MM.1S (cell line): ENCODE data around the gene CUBN.

Experiments
- DNase-seq: peaks from one replicate; pipeline ENCODE4 v3.0.0-alpha.2; 2015
- H2AFZ ChIP-seq: fragments of 300-600 bp; sonication (generic); 2 replicates; pipeline ENCODE4 v1.6.0; 2016; ENCODE audit warnings: antibody characterized with exemption, low read length
- H3F3A ChIP-seq: fragments of 300-600 bp; sonication (generic); 2 replicates; pipeline ENCODE4 v1.6.1; 2016; ENCODE audit warnings: mild to moderate bottlenecking, antibody characterized with exemption, low read length, moderate library complexity, mixed read lengths; ENCODE audit not compliant: insufficient read depth
- H3K27ac ChIP-seq: fragments of 300-600 bp; sonication (generic); 2 replicates; pipeline ENCODE4 v1.5.1; 2016; ENCODE audit warnings: mild to moderate bottlenecking, low read length
- H3K27me3 ChIP-seq: fragments of 300-600 bp; sonication (generic); replicated peaks from 2 replicates; pipeline ENCODE4 v1.6.0; 2016; ENCODE audit warnings: low read length; ENCODE audit not compliant: insufficient read depth
- H3K36me3 ChIP-seq: fragments of 300-600 bp; sonication (generic); replicated peaks from 2 replicates; pipeline ENCODE4 v1.6.1; 2016; ENCODE audit warnings: mild to moderate bottlenecking, low read length, mixed read lengths; ENCODE audit not compliant: insufficient read depth
- H3K4me1 ChIP-seq: fragments of 300-600 bp; sonication (generic); 2 replicates; pipeline ENCODE4 v1.6.1; 2016; ENCODE audit warnings: low read length, mixed read lengths
- H3K4me2 ChIP-seq: fragments of 300-600 bp; sonication (generic); 2 replicates; pipeline ENCODE4 v1.6.0; 2016; ENCODE audit warnings: low read depth, low read length
- H3K4me3 ChIP-seq: fragments of 300-600 bp; sonication (generic); 2 replicates; pipeline ENCODE4 v1.5.1; 2016; ENCODE audit warnings: low read length, mixed read lengths
- H3K79me2 ChIP-seq: fragments of 300-600 bp; sonication (generic); 2 replicates; pipeline ENCODE4 v1.6.1; 2016; ENCODE audit warnings: mixed run types, low read length, mixed read lengths
- H3K9ac ChIP-seq: fragments of 300-600 bp; sonication (generic); 2 replicates; pipeline ENCODE4 v1.6.1; 2016; ENCODE audit warnings: low read length, mixed read lengths
- H3K9me2 ChIP-seq: fragments of 300-600 bp; sonication (generic); replicated peaks from 2 replicates; pipeline ENCODE4 v1.6.1; 2016; ENCODE audit warnings: mild to moderate bottlenecking, low read length, mixed read lengths; ENCODE audit not compliant: insufficient read depth
- H3K9me3 ChIP-seq: fragments of 300-600 bp; sonication (generic); replicated peaks from 2 replicates; pipeline ENCODE4 v1.6.1; 2016; ENCODE audit warnings: mild to moderate bottlenecking, low read length, mixed read lengths; ENCODE audit not compliant: insufficient read depth
- H4K20me1 ChIP-seq: fragments of 300-600 bp; sonication (generic); 2 replicates; pipeline ENCODE4 v1.6.1; 2016; ENCODE audit warnings: mild to moderate bottlenecking, low read length, moderate library complexity, mixed read lengths; ENCODE audit not compliant: insufficient read depth
- EZH2 ChIP-seq: fragments of 300-600 bp; sonication (generic); optimal IDR thresholded peaks from 2 replicates; pipeline ENCODE3; 2017; ENCODE audit warnings: low read depth, mild to moderate bottlenecking, antibody characterized with exemption, low read length, mixed read lengths
- EZH2phosphoT487 ChIP-seq: fragments of 300-600 bp; sonication (generic); IDR thresholded peaks from 2 replicates; pipeline ENCODE4 v1.6.1; 2018; ENCODE audit warnings: antibody characterized with exemption, low read length
- TF ChIP-seq, protein P1 (sequence below): fragments of 300-600 bp; sonication (generic); IDR thresholded peaks from 2 replicates; pipeline ENCODE4 v1.5.1; 2016; ENCODE audit warnings: antibody characterized with exemption, low read length, mixed read lengths

Gene CUBN

DNA sequence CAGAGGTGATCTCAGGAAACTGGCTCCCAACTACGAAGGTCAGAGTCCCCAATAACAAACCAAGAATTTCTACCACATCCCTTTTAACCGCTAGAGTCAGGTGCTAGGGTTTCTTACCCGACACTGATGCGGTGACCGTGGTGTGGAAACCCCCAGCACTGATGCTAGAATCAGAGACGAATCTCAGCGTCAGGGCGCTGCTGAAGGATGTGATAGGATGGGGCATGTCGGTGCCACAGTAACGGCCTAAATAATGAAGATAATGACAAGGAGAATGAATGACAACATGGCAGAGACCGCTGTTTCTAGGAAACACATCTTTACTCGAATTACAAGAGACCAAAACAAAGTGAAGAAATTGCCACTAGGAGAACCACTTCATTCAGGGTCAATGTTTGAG is 181.2 kb downstream of the CUBN start:
- no peak overlapping the region for H3K4me3 ChIP-seq
- no peaks in the 10 kb centered on the region for H3K9me3 ChIP-seq
- no peak overlapping the region for H2AFZ ChIP-seq
- TF ChIP-seq EZH2phosphoT487 = no peak
- TF ChIP-seq, protein P1, sequence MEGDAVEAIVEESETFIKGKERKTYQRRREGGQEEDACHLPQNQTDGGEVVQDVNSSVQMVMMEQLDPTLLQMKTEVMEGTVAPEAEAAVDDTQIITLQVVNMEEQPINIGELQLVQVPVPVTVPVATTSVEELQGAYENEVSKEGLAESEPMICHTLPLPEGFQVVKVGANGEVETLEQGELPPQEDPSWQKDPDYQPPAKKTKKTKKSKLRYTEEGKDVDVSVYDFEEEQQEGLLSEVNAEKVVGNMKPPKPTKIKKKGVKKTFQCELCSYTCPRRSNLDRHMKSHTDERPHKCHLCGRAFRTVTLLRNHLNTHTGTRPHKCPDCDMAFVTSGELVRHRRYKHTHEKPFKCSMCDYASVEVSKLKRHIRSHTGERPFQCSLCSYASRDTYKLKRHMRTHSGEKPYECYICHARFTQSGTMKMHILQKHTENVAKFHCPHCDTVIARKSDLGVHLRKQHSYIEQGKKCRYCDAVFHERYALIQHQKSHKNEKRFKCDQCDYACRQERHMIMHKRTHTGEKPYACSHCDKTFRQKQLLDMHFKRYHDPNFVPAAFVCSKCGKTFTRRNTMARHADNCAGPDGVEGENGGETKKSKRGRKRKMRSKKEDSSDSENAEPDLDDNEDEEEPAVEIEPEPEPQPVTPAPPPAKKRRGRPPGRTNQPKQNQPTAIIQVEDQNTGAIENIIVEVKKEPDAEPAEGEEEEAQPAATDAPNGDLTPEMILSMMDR = no peak
- H3K9me2 ChIP-seq = no peaks in the 10 kb centered on the region
- no peak for DNase-seq
- no peaks in the 10 kb centered on the region for H4K20me1 ChIP-seq
- H3F3A ChIP-seq = no peaks in the 10 kb centered on the region
- no peak overlapping the region for H3K4me2 ChIP-seq
- no peaks in the 10 kb centered on the region for H3K79me2 ChIP-seq
- H3K27me3 ChIP-seq = no peaks in the 10 kb centered on the region
- H3K4me1 ChIP-seq = no peaks in the 10 kb centered on the region
- no peak overlapping the region for H3K9ac ChIP-seq
- H3K36me3 ChIP-seq = no peaks in the 10 kb centered on the region
- no peak overlapping the region for H3K27ac ChIP-seq

DNA sequence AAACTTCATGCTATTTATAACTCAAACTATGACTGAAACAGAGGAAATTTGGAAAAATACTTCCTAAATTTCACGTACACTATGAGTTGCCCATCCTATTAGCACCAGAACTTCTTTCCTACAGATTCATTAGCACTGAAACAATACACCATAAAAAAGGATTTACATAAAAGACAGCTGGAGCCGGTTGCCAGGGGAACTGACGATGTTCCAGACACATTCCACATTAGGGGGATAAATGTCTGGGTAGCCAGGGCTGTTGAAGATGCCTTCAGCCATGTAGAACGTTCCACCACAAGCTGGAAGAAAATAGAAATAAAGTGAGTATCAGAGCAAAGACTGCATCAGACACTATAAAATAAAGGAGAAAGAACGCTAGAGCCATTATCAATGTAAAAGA is 182.5 kb downstream of the CUBN start:
- Histone ChIP-seq H3K9me3 (no peaks in the 10 kb centered on the region), H3K4me2 (no peak overlapping the region), H3K4me3 (no peak overlapping the region), H4K20me1 (no peaks in the 10 kb centered on the region), H3K27ac (no peak overlapping the region), H3K27me3 (no peaks in the 10 kb centered on the region), H2AFZ (no peak overlapping the region), H3K9me2 (no peaks in the 10 kb centered on the region), H3F3A (no peaks in the 10 kb centered on the region), H3K9ac (no peak overlapping the region), H3K4me1 (no peaks in the 10 kb centered on the region), H3K36me3 (no peaks in the 10 kb centered on the region), H3K79me2 (no peaks in the 10 kb centered on the region)
- DNase-seq = no peak
- TF ChIP-seq EZH2 (no peak), EZH2phosphoT487 (no peak)
- TF ChIP-seq, protein P1 = no peak

DNA sequence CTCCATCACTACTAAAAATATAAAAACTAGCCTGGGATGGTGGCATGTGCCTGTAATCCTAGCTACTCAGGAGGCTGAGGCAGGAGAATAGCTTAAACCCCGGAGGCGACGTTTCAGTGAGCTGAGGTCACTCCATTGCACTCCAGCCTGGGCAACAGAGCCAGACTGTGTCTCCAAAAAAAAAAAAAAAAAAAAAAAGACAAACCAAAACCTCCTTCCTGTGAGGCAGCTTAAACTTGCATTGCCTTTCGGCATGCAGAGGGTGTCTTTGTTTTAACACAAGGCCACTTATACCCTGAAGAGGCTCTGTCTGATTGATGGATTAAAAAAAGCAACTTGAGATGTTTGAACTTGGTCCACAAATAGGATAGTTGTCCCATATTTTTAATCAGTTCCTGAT is 184.0 kb downstream of the CUBN start:
- Histone ChIP-seq H3K9me3 (no peaks in the 10 kb centered on the region), H3K9ac (no peak overlapping the region), H3K36me3 (no peaks in the 10 kb centered on the region)

More for the DNA sequence above, 184.0 kb downstream of the CUBN start:
- no peaks in the 10 kb centered on the region for H3K27me3 ChIP-seq
- H3K4me2 ChIP-seq = no peak overlapping the region
- H4K20me1 ChIP-seq = no peaks in the 10 kb centered on the region
- H3K79me2 ChIP-seq = no peaks in the 10 kb centered on the region
- no peak overlapping the region for H3K27ac ChIP-seq
- TF ChIP-seq EZH2phosphoT487 (no peak), EZH2 (no peak)
- TF ChIP-seq, protein P1 = no peak
- H2AFZ ChIP-seq = no peak overlapping the region
- no peaks in the 10 kb centered on the region for H3F3A ChIP-seq
- no peak overlapping the region for H3K4me3 ChIP-seq
- no peaks in the 10 kb centered on the region for H3K9me2 ChIP-seq
- DNase-seq = no peak
- no peaks in the 10 kb centered on the region for H3K4me1 ChIP-seq
